SH-SY5Y (cell line): ENCODE data around the gene CLCA4.

ENCODE experiments used
- GATA2 ChIP-seq: IDR thresholded peaks from 2 replicates; pipeline ENCODE4 v1.6.1; 2011; ENCODE audit warnings: mild to moderate bottlenecking, low read depth, low read length
- GATA3 ChIP-seq: IDR thresholded peaks from 2 replicates; pipeline ENCODE4 v1.6.1; 2011; ENCODE audit warnings: low read depth, mild to moderate bottlenecking, low read length, moderate library complexity

GRCh38 chr1:86505564-86505902 is 41.3 kb upstream of the CLCA4 start:
- TF ChIP-seq GATA2, result no peak
- no peak for TF ChIP-seq GATA3
